Raji (cell line): Measurements from ENCODE around the gene CCL3.
"Not testable (repeated sequence)": the region's sequence is repeated elsewhere in the genome, so short reads cannot be mapped to it uniquely, and the experiment has no call there.

Experiments used
- POLR2A ChIP-seq: IDR thresholded peaks from 2 replicates; pipeline ENCODE4 v1.6.1; 2011; ENCODE audit warnings: low read depth, low read length, control low read depth; ENCODE audit not compliant: insufficient read depth

The CCL3 gene

GRCh38 chr17:36123431-36123830 lies 33.5 kb upstream of the CCL3 start:
- TF ChIP-seq POLR2A: no peak

DNA sequence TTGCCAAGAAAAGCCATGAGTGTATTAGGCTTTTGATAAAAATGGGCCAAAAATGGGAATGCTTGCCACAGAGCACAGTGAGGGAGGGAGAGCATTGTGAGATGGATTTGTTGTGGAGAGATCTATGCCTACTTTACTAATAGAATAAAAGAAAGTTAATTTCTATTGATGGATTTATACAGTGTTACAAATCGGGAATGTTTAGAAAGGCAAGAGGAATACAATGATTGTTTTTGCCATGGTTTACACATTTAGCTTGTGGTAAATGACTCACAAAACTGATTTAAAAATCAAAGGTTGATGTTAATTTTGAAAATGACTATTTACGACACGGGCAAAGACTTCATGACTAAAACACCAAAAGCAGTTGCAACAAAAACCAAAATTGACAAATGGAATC lies 30.3 kb upstream of the CCL3 start:
- no peak for TF ChIP-seq POLR2A

DNA sequence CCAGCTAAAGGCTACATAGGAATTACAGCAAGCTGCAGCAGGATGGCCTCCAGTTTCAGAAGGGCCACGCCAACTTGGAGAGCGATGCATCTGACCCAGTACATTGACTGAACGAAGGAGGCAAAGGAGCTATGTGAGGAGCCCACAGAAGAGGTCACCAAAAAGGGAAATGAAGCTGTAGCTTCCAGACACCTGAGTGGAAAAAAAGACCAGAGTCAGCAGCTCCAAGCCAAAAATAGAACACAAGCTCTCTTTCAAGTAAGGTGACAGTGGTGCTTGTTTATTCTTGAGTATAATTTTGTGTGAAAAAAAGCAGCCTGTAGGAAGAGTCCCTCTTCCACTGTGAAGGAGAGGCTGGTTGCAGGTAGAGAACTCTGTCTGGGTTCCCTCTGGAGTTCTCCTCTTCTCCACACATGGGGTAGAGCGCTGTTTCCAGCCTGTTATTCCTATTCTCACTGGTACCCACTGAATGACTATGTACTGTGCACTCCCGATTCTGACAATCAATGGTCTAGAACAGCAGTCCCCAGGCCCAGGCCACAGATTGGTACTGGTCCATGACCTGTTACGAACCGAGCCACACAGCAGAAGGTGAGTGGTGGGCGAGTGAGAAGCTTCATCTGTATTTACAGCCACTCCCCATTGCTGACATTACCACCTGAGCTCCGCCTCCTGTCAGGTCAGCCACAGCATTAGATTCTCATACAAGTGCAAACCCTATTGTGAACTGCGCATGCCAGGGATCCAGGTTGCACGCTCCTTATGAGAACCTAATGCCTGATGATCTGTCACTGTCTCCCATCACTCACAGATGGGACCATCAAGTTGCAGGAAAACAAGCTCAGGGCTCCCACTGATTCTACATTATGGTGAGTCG lies 28.8 kb upstream of the CCL3 start:
- no peak for TF ChIP-seq POLR2A

- TF ChIP-seq POLR2A: no peak
These were observed 27.8 kb upstream of the CCL3 start for GRCh38 chr17:36117505-36118382.

DNA sequence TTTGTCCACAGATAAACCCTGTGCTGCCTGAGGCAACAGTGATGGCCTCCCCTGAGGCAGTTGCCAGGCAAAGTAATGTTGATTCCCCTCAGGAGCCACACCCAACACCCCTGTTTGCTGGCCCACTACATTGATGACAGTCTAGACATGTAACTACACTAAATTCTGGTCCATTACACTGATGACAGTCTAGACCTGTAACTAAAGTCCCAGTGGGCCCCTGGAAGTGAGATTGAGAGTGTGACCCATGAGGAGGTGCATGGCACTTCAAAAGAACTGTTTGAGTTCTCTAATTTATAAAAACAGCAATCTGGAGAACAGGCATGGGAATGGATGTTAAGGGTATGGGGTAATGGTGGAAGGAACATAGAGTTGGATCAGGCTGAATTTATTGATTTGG lies 22.6 kb upstream of the CCL3 start:
- TF ChIP-seq POLR2A: no peak

GRCh38 chr17:36111068-36111490 lies 21.1 kb upstream of the CCL3 start:
- no peak for TF ChIP-seq POLR2A

DNA sequence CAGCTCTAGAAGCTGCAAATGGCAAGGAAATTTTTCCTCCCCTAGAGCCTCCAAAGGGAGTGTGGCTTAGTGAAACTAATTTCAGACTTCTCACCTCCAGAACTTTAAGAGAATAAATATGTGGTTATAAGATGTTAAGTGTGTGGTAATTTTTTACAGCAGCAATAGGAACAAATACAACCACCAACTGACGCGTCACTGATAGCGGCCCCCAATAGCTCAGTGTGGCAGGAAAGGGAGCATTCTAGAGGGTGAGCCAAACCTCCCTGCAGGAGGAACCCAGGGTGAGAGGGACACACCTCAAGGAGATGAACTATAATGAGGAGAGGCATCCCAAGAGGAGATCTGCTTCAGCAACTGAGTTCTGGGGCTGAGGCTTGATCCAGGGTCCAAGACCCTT lies 17.7 kb upstream of the CCL3 start:
- TF ChIP-seq POLR2A: no peak

- TF ChIP-seq POLR2A: no peak
These were observed 16.5 kb upstream of the CCL3 start for GRCh38 chr17:36106493-36106835.

DNA sequence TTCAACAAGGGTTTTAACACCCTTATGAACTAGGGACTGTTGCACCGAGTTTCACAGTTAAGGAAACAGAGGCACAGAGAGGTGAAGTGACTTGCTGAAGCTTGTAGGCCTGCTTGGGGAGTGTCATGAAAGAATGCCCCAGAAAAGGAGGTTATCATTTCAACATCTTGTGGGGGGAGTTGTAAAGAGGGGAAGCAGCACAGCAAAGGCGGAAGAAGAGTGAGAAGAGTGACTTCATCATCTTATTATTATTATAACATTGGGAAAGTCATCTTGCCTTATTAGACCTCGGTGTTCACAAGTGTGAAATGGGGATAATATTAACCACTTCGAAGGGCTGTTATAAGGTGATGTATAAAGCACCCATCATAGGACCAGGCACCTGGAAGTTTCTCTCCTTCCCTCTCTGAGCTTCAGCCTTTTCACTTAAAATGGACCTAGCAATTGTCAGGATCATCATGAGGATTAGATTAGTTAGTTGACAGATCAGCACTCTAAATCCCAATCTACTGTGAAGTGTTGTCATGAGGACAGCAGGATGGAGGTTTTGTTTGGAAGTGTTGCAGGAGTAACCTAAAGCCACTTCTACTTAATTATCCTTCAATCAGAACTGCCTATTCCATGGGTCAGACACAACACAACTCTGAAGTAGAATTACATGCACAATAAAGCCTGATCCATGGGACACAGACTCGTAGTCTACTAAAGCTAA lies 16.0 kb upstream of the CCL3 start:
- TF ChIP-seq POLR2A: no peak

DNA sequence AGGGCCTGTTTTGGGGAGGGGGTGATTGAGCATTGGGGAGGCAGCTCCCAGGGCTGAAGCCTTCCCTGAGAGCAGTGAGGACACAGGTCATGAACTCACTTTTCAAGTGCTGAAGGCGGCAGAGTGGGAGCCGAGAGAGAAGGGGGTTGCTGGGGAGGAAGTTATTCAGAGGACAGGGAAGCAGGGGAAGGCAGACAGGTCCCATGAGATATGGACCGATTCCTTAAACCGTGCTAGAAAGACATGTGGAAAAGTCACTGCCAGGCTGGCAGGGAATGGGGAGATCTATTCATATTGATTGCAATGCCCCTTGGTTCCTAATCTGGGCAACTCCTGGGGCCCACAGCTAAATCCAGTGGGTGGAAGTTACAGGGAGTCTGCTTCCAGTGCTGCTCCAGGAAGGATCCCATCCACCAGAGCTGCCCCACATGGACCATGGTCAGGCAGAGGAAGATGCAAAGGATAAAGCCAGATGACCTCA lies 14.8 kb upstream of the CCL3 start:
- TF ChIP-seq POLR2A: no peak

GRCh38 chr17:36103401-36103975 lies 13.5 kb upstream of the CCL3 start, which contains the start of gene CCL4:
Gene CCL4, plus strand, starts transcription at chr17:36103827. Its CDS starts 79 bp downstream, at chr17:36103906.
- not testable (repeated sequence) for TF ChIP-seq POLR2A

- TF ChIP-seq POLR2A: no peak
These were observed 6.0 kb upstream of the CCL3 start for GRCh38 chr17:36095992-36096391.

- no peak for TF ChIP-seq POLR2A
These were observed 4.8 kb upstream of the CCL3 start for GRCh38 chr17:36094746-36095145.

GRCh38 chr17:36094232-36094631 lies 4.3 kb upstream of the CCL3 start:
- TF ChIP-seq POLR2A: no peak

DNA sequence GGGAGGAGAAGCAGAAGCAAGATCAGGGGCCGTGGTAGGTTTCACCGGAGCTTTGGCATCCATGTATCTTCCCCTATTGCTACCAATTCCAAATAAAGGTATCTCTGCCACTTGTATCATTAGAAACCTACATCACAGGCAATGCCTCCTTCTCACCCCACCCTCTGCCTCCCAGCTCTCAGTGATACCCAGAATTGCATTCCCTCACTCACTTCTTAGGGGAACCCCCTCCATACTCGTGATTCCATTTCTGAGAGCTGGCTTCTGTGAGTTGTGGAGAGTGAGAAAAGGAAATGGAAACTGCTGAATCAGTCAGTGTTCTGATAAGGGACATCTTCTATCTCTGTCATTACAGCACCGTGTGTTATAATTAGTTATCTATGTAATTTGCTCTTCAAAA lies 2.3 kb upstream of the CCL3 start:
- TF ChIP-seq POLR2A: no peak
